ENCODE data around the gene MAPKAP1.

The MAPKAP1 gene

DNA sequence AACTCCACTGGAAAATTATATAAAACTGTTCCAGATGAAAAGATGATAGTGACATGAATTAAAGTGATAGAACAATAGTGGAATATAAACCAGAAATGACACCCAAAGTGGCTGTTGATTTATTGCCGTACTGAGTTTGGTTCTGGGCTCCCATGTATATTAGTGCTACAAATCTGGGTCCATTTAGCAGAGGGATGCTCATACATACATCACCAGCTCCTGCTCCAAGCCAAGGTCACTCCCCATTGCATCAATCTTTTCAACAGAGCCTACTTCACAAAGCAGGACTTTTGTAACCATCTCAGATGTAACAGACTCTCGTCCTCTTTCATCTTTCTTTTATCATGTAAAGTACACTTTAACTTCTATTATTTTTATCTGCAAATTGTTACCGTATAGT, 236.8 kb downstream of the MAPKAP1 start:
- Histone ChIP-seq H3K27me3 (ENCODE audit: control insufficient read depth in 1 of 2, insufficient read depth in 2 of 2, low read length in 2 of 2) (no peaks in the 10 kb centered on the region), H3K4me3 (ENCODE audit: low read depth in 1 of 2, low read length in 2 of 2) (no peak overlapping the region), H3K4me1 (ENCODE audit: control insufficient read depth in 1 of 2, insufficient read depth in 2 of 2, low read length in 2 of 2) (no peaks in the 10 kb centered on the region), H3K9ac (ENCODE audit: low read depth in 1 of 2, low read length in 2 of 2) (no peak overlapping the region), H3K36me3 (ENCODE audit: control insufficient read depth in 1 of 2, insufficient read depth in 2 of 2, low read length in 2 of 2) (peaks cover 0 to 10% of the 10 kb centered on the region in 2 donors), H3K27ac (ENCODE audit: low read depth, low read length) (no peak overlapping the region), H3K9me3 (ENCODE audit: control insufficient read depth in 1 of 2, low read length in 2 of 2) (no peaks in the 10 kb centered on the region)

DNA sequence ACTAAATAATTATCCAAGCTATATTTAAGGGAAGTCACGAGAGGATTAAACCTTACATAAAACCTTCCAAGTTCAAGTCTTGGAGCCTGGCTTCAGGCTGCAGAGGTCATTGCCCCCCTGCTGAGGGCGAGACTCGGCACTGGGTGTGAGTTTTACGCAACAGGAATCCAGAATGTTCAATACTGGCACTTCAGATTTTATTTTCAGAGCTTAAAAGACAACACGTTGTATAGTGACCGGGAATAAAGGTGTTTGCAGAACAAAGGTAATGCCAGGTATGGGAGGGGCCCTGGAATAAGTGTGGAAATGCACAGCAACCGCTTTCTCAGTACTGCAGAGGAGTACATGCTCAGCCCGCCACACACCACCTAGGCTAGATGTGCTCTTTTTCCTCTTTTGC, 238.4 kb downstream of the MAPKAP1 start:
- Histone ChIP-seq H3K9me3 (ENCODE audit: control insufficient read depth in 1 of 2, low read length in 2 of 2) (no peaks in the 10 kb centered on the region), H3K9ac (ENCODE audit: low read depth in 1 of 2, low read length in 2 of 2) (no peak overlapping the region), H3K4me3 (ENCODE audit: low read depth in 1 of 2, low read length in 2 of 2) (no peak overlapping the region), H3K4me1 (ENCODE audit: control insufficient read depth in 1 of 2, insufficient read depth in 2 of 2, low read length in 2 of 2) (no peaks in the 10 kb centered on the region), H3K27ac (ENCODE audit: low read depth, low read length) (no peak overlapping the region), H3K27me3 (ENCODE audit: control insufficient read depth in 1 of 2, insufficient read depth in 2 of 2, low read length in 2 of 2) (no peaks in the 10 kb centered on the region), H3K36me3 (ENCODE audit: control insufficient read depth in 1 of 2, insufficient read depth in 2 of 2, low read length in 2 of 2) (peaks cover 0 to 10% of the 10 kb centered on the region in 2 donors)

- Histone ChIP-seq H3K27me3 (ENCODE audit: control insufficient read depth in 1 of 2, insufficient read depth in 2 of 2, low read length in 2 of 2) (no peaks in the 10 kb centered on the region), H3K4me3 (ENCODE audit: low read depth in 1 of 2, low read length in 2 of 2) (no peak overlapping the region), H3K27ac (ENCODE audit: low read depth, low read length) (no peak overlapping the region), H3K4me1 (ENCODE audit: control insufficient read depth in 1 of 2, insufficient read depth in 2 of 2, low read length in 2 of 2) (peaks cover 0 to 5% of the 10 kb centered on the region in 2 donors), H3K9me3 (ENCODE audit: control insufficient read depth in 1 of 2, low read length in 2 of 2) (no peaks in the 10 kb centered on the region), H3K36me3 (ENCODE audit: control insufficient read depth in 1 of 2, insufficient read depth in 2 of 2, low read length in 2 of 2) (peaks cover 0 to 10% of the 10 kb centered on the region in 2 donors), H3K9ac (ENCODE audit: low read depth in 1 of 2, low read length in 2 of 2) (no peak overlapping the region)
These were observed 239.8 kb downstream of the MAPKAP1 start for GRCh38 chr9:125467116-125467740.

DNA sequence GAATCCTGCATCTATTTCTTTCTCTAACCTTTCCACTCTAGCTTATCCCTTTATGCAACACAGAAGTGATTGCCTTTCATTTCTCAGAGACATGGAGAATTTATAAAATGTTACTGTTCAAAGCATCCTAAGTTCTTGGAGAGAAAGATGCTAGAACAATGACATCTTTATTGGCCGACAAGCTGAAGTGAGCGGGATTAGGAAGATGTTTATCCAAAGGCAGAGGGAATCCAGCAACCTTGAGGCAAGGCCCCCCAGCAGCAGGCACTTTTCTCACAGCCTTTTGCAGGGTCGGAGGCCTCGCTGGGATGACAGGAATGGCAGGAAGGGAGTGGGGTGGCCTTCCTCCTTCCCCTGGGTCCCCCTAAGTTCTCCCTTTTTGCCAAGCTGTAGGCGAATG, 240.6 kb downstream of the MAPKAP1 start:
- H3K27ac ChIP-seq (ENCODE audit: low read depth, low read length) = no peak overlapping the region
- peaks cover 7 to 9% of the 10 kb centered on the region in 2 donors for H3K36me3 ChIP-seq (ENCODE audit: control insufficient read depth in 1 of 2, insufficient read depth in 2 of 2, low read length in 2 of 2)
- H3K9me3 ChIP-seq (ENCODE audit: control insufficient read depth in 1 of 2, low read length in 2 of 2) = no peaks in the 10 kb centered on the region
- H3K4me1 ChIP-seq (ENCODE audit: control insufficient read depth in 1 of 2, insufficient read depth in 2 of 2, low read length in 2 of 2) = peaks cover 0 to 5% of the 10 kb centered on the region in 2 donors
- no peak overlapping the region for H3K4me3 ChIP-seq (ENCODE audit: low read depth in 1 of 2, low read length in 2 of 2)
- H3K9ac ChIP-seq (ENCODE audit: low read depth in 1 of 2, low read length in 2 of 2) = no peak overlapping the region
- no peaks in the 10 kb centered on the region for H3K27me3 ChIP-seq (ENCODE audit: control insufficient read depth in 1 of 2, insufficient read depth in 2 of 2, low read length in 2 of 2)

GRCh38 chr9:125464591-125465385, 242.2 kb downstream of the MAPKAP1 start:
- Histone ChIP-seq H3K4me3 (ENCODE audit: low read depth in 1 of 2, low read length in 2 of 2) (no peak overlapping the region), H3K27ac (ENCODE audit: low read depth, low read length) (no peak overlapping the region), H3K36me3 (ENCODE audit: control insufficient read depth in 1 of 2, insufficient read depth in 2 of 2, low read length in 2 of 2) (peaks cover 7 to 15% of the 10 kb centered on the region in 2 donors), H3K9me3 (ENCODE audit: control insufficient read depth in 1 of 2, low read length in 2 of 2) (no peaks in the 10 kb centered on the region), H3K27me3 (ENCODE audit: control insufficient read depth in 1 of 2, insufficient read depth in 2 of 2, low read length in 2 of 2) (no peaks in the 10 kb centered on the region), H3K4me1 (ENCODE audit: control insufficient read depth in 1 of 2, insufficient read depth in 2 of 2, low read length in 2 of 2) (peaks cover 0 to 5% of the 10 kb centered on the region in 2 donors), H3K9ac (ENCODE audit: low read depth in 1 of 2, low read length in 2 of 2) (no peak overlapping the region)

DNA sequence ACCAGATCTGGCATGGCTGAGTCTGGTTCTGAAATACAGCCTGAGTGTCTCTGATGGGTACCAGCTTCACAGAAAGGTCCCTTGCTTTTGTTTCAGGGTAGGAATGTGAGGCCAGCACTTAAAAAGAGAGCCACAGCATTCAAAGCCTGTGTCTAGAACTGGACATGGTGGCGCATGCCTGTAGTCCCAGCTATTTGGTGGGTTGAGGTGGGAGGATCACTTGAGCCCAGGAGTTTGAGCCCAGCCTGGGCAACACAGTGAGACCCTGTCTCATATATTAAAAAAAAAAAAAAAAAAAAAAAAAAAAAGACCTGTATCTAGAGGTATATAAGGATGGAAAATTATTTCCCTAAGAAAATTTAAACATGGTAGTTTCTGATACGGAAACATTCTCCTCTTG, 243.1 kb downstream of the MAPKAP1 start:
- H3K4me1 ChIP-seq (ENCODE audit: control insufficient read depth in 1 of 2, insufficient read depth in 2 of 2, low read length in 2 of 2) = peaks cover 0 to 5% of the 10 kb centered on the region in 2 donors
- no peak overlapping the region for H3K4me3 ChIP-seq (ENCODE audit: low read depth in 1 of 2, low read length in 2 of 2)
- peaks cover 7 to 15% of the 10 kb centered on the region in 2 donors for H3K36me3 ChIP-seq (ENCODE audit: control insufficient read depth in 1 of 2, insufficient read depth in 2 of 2, low read length in 2 of 2)
- H3K9ac ChIP-seq (ENCODE audit: low read depth in 1 of 2, low read length in 2 of 2) = no peak overlapping the region
- H3K27ac ChIP-seq (ENCODE audit: low read depth, low read length) = no peak overlapping the region
- H3K9me3 ChIP-seq (ENCODE audit: control insufficient read depth in 1 of 2, low read length in 2 of 2) = no peaks in the 10 kb centered on the region
- no peaks in the 10 kb centered on the region for H3K27me3 ChIP-seq (ENCODE audit: control insufficient read depth in 1 of 2, insufficient read depth in 2 of 2, low read length in 2 of 2)

GRCh38 chr9:125462861-125463291, 244.1 kb downstream of the MAPKAP1 start:
- Histone ChIP-seq H3K9me3 (ENCODE audit: control insufficient read depth in 1 of 2, low read length in 2 of 2) (peaks cover 0 to 1% of the 10 kb centered on the region in 2 donors), H3K4me1 (ENCODE audit: control insufficient read depth in 1 of 2, insufficient read depth in 2 of 2, low read length in 2 of 2) (peaks cover 0 to 5% of the 10 kb centered on the region in 2 donors), H3K27me3 (ENCODE audit: control insufficient read depth in 1 of 2, insufficient read depth in 2 of 2, low read length in 2 of 2) (no peaks in the 10 kb centered on the region), H3K27ac (ENCODE audit: low read depth, low read length) (no peak overlapping the region), H3K36me3 (ENCODE audit: control insufficient read depth in 1 of 2, insufficient read depth in 2 of 2, low read length in 2 of 2) (peaks cover 9 to 15% of the 10 kb centered on the region in 2 donors), H3K4me3 (ENCODE audit: low read depth in 1 of 2, low read length in 2 of 2) (no peak overlapping the region), H3K9ac (ENCODE audit: low read depth in 1 of 2, low read length in 2 of 2) (no peak overlapping the region)

DNA sequence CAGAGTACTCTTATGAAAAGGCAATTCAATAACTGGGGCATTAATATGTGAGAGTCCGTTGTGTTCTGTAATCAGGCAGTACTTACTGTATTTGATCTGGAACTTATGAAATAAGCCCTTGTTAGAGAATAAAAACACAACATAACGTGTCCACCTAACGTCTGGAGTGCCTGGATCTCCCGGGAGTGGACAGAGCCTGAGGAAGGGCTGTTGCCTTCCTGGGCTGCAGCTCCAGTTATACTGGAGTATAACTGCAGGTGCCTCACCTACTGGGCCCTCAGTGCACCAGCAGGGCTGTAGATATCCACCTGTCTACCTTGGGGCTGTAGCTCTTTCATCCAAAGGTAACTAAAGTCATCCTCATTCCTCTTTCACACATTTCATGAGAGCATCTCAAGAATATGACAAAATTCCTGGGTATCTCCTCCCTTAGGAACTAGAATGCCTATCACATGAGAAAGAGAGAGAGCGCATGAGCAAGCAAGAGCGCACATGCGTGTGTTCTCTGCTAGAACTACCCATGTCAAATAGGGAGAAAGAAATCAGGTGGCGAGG, 245.3 kb downstream of the MAPKAP1 start:
- peaks cover 11 to 12% of the 10 kb centered on the region in 2 donors for H3K36me3 ChIP-seq (ENCODE audit: control insufficient read depth in 1 of 2, insufficient read depth in 2 of 2, low read length in 2 of 2)
- H3K4me3 ChIP-seq (ENCODE audit: low read depth in 1 of 2, low read length in 2 of 2) = no peak overlapping the region
- H3K4me1 ChIP-seq (ENCODE audit: control insufficient read depth in 1 of 2, insufficient read depth in 2 of 2, low read length in 2 of 2) = peaks cover 0 to 5% of the 10 kb centered on the region in 2 donors
- H3K9me3 ChIP-seq (ENCODE audit: control insufficient read depth in 1 of 2, low read length in 2 of 2) = peaks cover 1 to 6% of the 10 kb centered on the region in 2 donors
- H3K9ac ChIP-seq (ENCODE audit: low read depth in 1 of 2, low read length in 2 of 2) = no peak overlapping the region
- no peak overlapping the region for H3K27ac ChIP-seq (ENCODE audit: low read depth, low read length)
- H3K27me3 ChIP-seq (ENCODE audit: control insufficient read depth in 1 of 2, insufficient read depth in 2 of 2, low read length in 2 of 2) = no peaks in the 10 kb centered on the region

GRCh38 chr9:125460883-125461635, 245.9 kb downstream of the MAPKAP1 start:
- no peak overlapping the region for H3K4me3 ChIP-seq (ENCODE audit: low read depth in 1 of 2, low read length in 2 of 2)
- H3K9ac ChIP-seq (ENCODE audit: low read depth in 1 of 2, low read length in 2 of 2) = no peak overlapping the region
- H3K27ac ChIP-seq (ENCODE audit: low read depth, low read length) = no peak overlapping the region
- H3K27me3 ChIP-seq (ENCODE audit: control insufficient read depth in 1 of 2, insufficient read depth in 2 of 2, low read length in 2 of 2) = no peaks in the 10 kb centered on the region
- peaks cover 4 to 13% of the 10 kb centered on the region in 2 donors for H3K9me3 ChIP-seq (ENCODE audit: control insufficient read depth in 1 of 2, low read length in 2 of 2)
- H3K36me3 ChIP-seq (ENCODE audit: control insufficient read depth in 1 of 2, insufficient read depth in 2 of 2, low read length in 2 of 2) = peaks cover 12 to 13% of the 10 kb centered on the region in 2 donors
- peaks cover 0 to 5% of the 10 kb centered on the region in 2 donors for H3K4me1 ChIP-seq (ENCODE audit: control insufficient read depth in 1 of 2, insufficient read depth in 2 of 2, low read length in 2 of 2)

Data from duodenal mucosa (tissue), 2 donors.